Stomach (tissue), 9 donors: ENCODE data around the gene OXNAD1. TPM values are rescaled to one million over a fixed set of nuclear protein-coding genes. Genes with fewer than 3 reads are reported as not detected.
"Not testable (repeated sequence)": the region's sequence is repeated elsewhere in the genome, so short reads cannot be mapped to it uniquely, and the experiment has no call there.

Experiments
- DNase-seq, 2 donors: peaks; one replicate each; pipeline versions ENCODE4 v3.0.0 to v3.0.0-alpha.2; 2013 to 2019
- H3K27ac ChIP-seq, 5 donors: fragments of 200-600 bp in 4 of 5; sonication (generic) in 4 of 5; one replicate each; pipeline ENCODE4 v1.5.1; 2013 to 2019; ENCODE audit warnings: mild to moderate bottlenecking in 1 of 5, moderate library complexity in 1 of 5
- H3K27me3 ChIP-seq, 3 donors: fragments of 200-600 bp; sonication (generic); one replicate each; pipeline ENCODE4 v1.5.1; 2017 to 2019; ENCODE audit warnings: mixed run types in 1 of 3
- H3K36me3 ChIP-seq, 4 donors: fragments of 200-600 bp; sonication (generic); 1 replicate in 3 of 4; 2 replicates in 1 of 4; pipeline ENCODE4 v1.5.1; 2016 to 2019
- H3K4me1 ChIP-seq, 4 donors: fragments of 200-600 bp; sonication (generic); one replicate each; pipeline ENCODE4 v1.5.1; 2016 to 2019
- H3K4me3 ChIP-seq, 4 donors: fragments of 200-600 bp; sonication (generic) in 3 of 4; one replicate each; pipeline ENCODE4 v1.5.1; 2016 to 2019; ENCODE audit warnings: mild to moderate bottlenecking in 1 of 4
- H3K9me3 ChIP-seq, 4 donors: fragments of 200-600 bp; sonication (generic); one replicate each; pipeline ENCODE4 v1.5.1; 2016 to 2019
- CTCF ChIP-seq, 7 experiments: fragments of 450-650 bp in 4 of 7; fragments of 200-600 bp in 3 of 7; sonication (generic) in 3 of 7; IDR thresholded peaks; one replicate each; pipeline ENCODE4 v1.5.1; 2016 to 2019; ENCODE audit warnings: antibody characterized with exemption in 7 of 7, control low read depth in 2 of 7, mild to moderate bottlenecking in 1 of 7
- EP300 ChIP-seq: sonication (generic); formaldehyde crosslinking; IDR thresholded peaks from one replicate; pipeline ENCODE4 v1.6.1; 2017; ENCODE audit warnings: antibody characterized with exemption
- POLR2A ChIP-seq, 4 donors: fragments of 450-650 bp; IDR thresholded peaks; one replicate each; pipeline ENCODE4 v1.6.1; 2016; ENCODE audit warnings: antibody characterized with exemption in 4 of 4, control low read depth in 2 of 4, mild to moderate bottlenecking in 1 of 4, moderate library complexity in 1 of 4
- POLR2AphosphoS5 ChIP-seq, 3 donors: sonication (generic); formaldehyde crosslinking; IDR thresholded peaks; one replicate each; pipeline ENCODE4 v1.6.1; 2016; ENCODE audit warnings: antibody characterized with exemption in 3 of 3
- WGBS, 5 donors: extraction: QIAGEN DNeasy Blood & Tissue Kit in 3 of 5; methylation state at CpG; one replicate each; pipeline versions ENCODE4 v1.1.5 to v1.1.7; 2013 to 2018; 5-methylcytosine and 5-hydroxymethylcytosine counted together
- intact Hi-C: fragments of 100-400 bp; cut with DNase I; formaldehyde crosslinking; loops from one replicate; pipeline ENCODE4 v1.15.1; 2023; ENCODE audit warnings: low total_unique reads
- polyA plus RNA-seq, 3 donors: library from polyadenylated mRNA; stranded (reverse); fragments of 200-250 nt; gene quantifications; one replicate each; pipeline ENCODE4 v1.2.3, GENCODE V29; 2013
- total RNA-seq, 5 donors: library from RNA; depleted of rRNA; stranded (reverse); fragments of >200 nt; gene quantifications; one replicate each; pipeline versions ENCODE4 v1.1.0 to v1.2.3, GENCODE V29; 2014 to 2016
- donor health status: healthy with polysubstance abuse.
- donor health status: Bipolar disorder and iron deficiency.
- donor health status: healthy.

OXNAD1 gene
- total and polyA plus RNA-seq, 8 donors = 5.5 to 51.3 (median 7.6) TPM

GRCh38 chr3:16308727-16309126 lies 43.7 kb downstream of the OXNAD1 start:
- Histone ChIP-seq H3K9me3 (no peaks in the 10 kb centered on the region), H3K27ac (no peak overlapping the region), H3K36me3 (peaks cover 3 to 57% (median 45%) of the 10 kb centered on the region in 4 donors), H3K27me3 (no peaks in the 10 kb centered on the region), H3K4me1 (peaks cover 0 to 12% (median 5%) of the 10 kb centered on the region in 4 donors), H3K4me3 (no peak overlapping the region)
- 93 to 96% (median 95%) methylated on average over 1 of the region's 1 CpG for WGBS, 5 donors
- intact Hi-C loops = no loop called here
- no peak for TF ChIP-seq CTCF (IDR thresholded peaks at IDR 0.05)
- TF ChIP-seq POLR2A (IDR thresholded peaks at IDR 0.05) = no peak
- no peak for TF ChIP-seq POLR2AphosphoS5 (IDR thresholded peaks at IDR 0.05)
- no peak for TF ChIP-seq EP300
- DNase-seq = no peak

GRCh38 chr3:16309558-16309957 lies 44.5 kb downstream of the OXNAD1 start:
- H3K27ac ChIP-seq = no peak overlapping the region
- intact Hi-C loops = no loop called here
- no peaks in the 10 kb centered on the region for H3K27me3 ChIP-seq
- no peak for TF ChIP-seq POLR2A (IDR thresholded peaks at IDR 0.05)
- TF ChIP-seq CTCF (IDR thresholded peaks at IDR 0.05) = no peak
- TF ChIP-seq POLR2AphosphoS5 (IDR thresholded peaks at IDR 0.05) = no peak
- TF ChIP-seq EP300 = no peak
- peaks cover 3 to 58% (median 46%) of the 10 kb centered on the region in 4 donors for H3K36me3 ChIP-seq
- peaks cover 0 to 12% (median 2%) of the 10 kb centered on the region in 4 donors for H3K4me1 ChIP-seq
- H3K4me3 ChIP-seq = no peak overlapping the region
- WGBS, 5 donors = 25 to 74% (median 68%) methylated on average over 2 of the region's 2 CpGs
- DNase-seq = peak in 1 of 2 donors; percentile 45
- no peaks in the 10 kb centered on the region for H3K9me3 ChIP-seq

DNA sequence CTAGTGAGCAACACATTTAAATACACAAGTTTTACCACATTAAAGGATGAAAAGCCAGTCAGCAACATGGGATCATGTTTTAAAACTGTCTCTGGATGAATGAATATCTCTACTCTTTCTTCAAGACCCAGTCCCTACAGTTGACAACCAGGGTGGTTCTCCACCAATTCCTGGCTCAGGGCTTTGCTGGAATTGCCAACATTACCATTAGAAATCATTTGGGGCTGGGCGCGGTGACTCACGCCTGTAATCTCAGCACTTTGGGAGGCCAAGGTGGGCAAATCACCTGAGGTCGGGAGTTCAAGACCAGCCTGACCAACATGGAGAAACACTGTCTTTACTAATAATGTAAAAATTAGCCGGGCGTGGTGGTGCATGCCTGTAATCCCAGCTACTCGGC lies 45.5 kb downstream of the OXNAD1 start:
- DNase-seq, H3K27me3 ChIP-seq, intact Hi-C loops, H3K9me3 ChIP-seq, H3K4me3 ChIP-seq, H3K27ac ChIP-seq: not testable (repeated sequence)
- 93 to 98% (median 94%) methylated on average over 7 of the region's 7 CpGs for WGBS, 5 donors
- H3K36me3 ChIP-seq = peaks cover 0 to 56% (median 43%) of the 10 kb centered on the region in 4 donors
- H3K4me1 ChIP-seq = peaks cover 0 to 12% (median 2%) of the 10 kb centered on the region in 4 donors

- no peaks in the 10 kb centered on the region for H3K27me3 ChIP-seq
- peak in 1 of 2 donors; percentile 51 for DNase-seq
- TF ChIP-seq CTCF (IDR thresholded peaks at IDR 0.05) = no peak
- peak in 1 of 3 donors; percentile 5 for TF ChIP-seq POLR2AphosphoS5 (IDR thresholded peaks at IDR 0.05)
- no peak overlapping the region for H3K4me3 ChIP-seq
- H3K4me1 ChIP-seq = peaks cover 0 to 22% (median 2%) of the 10 kb centered on the region in 4 donors
- no peaks in the 10 kb centered on the region for H3K9me3 ChIP-seq
- intact Hi-C loops = no loop called here
- peaks cover 3 to 61% (median 49%) of the 10 kb centered on the region in 4 donors for H3K36me3 ChIP-seq
- H3K27ac ChIP-seq = peak overlapping the region in 4 of 5 donors; percentile 26 to 59 (median 48)
- WGBS, 5 donors = 58 to 67% (median 64%) methylated on average over 6 of the region's 6 CpGs
Measured at GRCh38 chr3:16311960-16312451, 47.0 kb downstream of the OXNAD1 start.

- peak overlapping the region in 1 of 5 donors; percentile 16 for H3K27ac ChIP-seq
- 76 to 88% (median 86%) methylated on average over 5 of the region's 5 CpGs for WGBS, 5 donors
Measured at GRCh38 chr3:16313886-16314645, 49.1 kb downstream of the OXNAD1 start.

More at GRCh38 chr3:16313886-16314645, 49.1 kb downstream of the OXNAD1 start:
- Histone ChIP-seq H3K4me3 (no peak overlapping the region), H3K9me3 (no peaks in the 10 kb centered on the region), H3K4me1 (peaks cover 0 to 25% (median 8%) of the 10 kb centered on the region in 4 donors), H3K27me3 (no peaks in the 10 kb centered on the region), H3K36me3 (peaks cover 3 to 62% (median 56%) of the 10 kb centered on the region in 4 donors)
- TF ChIP-seq POLR2AphosphoS5 (IDR thresholded peaks at IDR 0.05) = no peak
- intact Hi-C loops = no loop called here
- no peak for DNase-seq
